GM19025 (cell line): ENCODE data around the gene EYA4.

Source experiments
- ATAC-seq: cut with Tn5 transposase; IDR thresholded peaks from one replicate; pipeline ENCODE4 v1.9.1; 2021; ENCODE audit warnings: mild to moderate bottlenecking, low read depth, moderate library complexity; ENCODE audit not compliant: unreplicated experiment

Gene EYA4

DNA sequence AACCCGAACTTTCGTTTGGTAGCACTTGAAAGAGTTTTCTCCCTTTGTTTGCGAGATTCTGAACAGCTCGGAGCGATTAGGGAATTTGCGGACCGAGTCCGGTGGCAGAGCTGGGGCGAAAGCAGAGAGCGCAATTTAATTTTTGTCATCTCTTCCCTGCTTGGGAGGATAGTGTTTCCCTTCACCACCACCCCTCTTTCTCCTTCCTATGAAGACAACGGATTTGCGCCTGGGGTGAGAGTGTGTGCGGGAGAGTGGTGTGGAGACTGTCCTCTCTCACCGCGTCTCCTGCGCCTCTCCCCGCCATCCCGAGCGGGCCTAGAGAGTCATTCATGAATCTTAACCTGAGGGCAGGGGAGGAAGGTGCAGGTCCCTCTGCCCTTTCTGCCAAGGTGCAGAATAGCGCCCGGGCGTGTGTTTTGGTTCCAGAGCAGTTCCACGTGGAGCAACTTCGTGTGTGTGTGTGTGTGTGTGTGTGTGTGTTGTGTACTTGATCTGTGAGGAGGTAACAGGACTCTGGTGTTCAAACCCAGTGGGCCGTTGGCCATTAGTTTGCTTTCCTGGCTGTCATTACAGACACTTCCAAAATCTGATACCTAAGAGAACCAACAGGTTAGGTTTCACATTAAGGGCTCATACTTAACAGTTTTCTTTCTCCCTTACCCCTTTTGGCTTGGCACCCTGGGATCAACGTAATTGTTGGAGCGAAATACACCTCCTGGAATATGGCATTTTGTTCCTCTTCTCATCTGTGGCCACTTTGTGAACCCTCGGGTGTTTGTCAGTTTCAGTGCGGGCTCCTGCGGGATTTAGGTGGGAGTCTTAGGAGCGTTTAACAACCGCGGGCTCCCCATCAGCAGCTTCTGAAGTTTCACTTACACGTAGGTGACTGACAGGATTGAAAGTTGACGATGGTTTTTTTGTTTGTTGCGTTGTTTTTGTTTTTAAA lies 1.8 kb downstream of the EYA4 start:
- ATAC-seq: no peak

- no peak for ATAC-seq
Measured at GRCh38 chr6:133243723-133244305, 2.7 kb downstream of the EYA4 start.

GRCh38 chr6:133244519-133244918 lies 3.4 kb downstream of the EYA4 start:
- no peak for ATAC-seq

DNA sequence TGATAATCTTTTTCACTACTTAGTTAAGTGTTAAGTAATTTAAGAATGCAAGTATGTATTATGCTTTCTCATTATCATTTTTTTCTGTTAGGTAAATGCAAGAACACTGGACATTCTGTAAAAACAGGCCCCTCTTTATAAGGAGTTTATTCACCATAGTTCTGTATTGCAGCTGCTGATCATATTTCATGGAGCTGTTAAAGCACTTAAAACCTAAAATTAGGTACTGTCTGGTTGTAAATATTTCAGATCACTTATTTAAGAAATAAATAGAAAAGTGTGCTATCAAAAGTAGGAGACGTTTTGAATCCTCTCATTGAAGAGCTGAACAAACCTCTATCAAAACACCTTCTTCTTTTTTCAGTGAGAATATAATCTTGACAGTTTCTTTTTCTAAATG lies 3.9 kb downstream of the EYA4 start:
- no peak for ATAC-seq

DNA sequence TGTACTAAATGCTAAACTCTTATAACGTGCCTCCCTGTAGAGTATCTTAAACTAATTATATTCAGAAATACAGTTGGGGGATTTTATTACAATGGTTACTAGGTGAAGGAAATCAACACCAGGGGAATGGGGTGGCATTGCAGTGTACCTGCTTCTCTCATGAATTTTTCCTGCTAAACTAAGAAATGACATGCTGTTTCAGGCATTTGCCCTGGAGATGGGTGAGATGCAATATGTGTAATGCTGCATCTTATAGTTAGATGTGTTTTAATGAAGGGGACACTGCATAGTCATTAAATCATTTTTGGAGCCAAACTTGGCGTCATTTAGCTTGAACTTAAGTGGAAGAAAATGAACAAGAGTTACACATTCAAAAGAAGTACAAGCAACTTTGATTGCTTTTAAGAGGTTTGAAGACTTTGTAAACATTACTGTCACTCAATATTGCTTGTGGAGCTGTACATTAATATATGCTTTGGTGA lies 4.3 kb downstream of the EYA4 start:
- no peak for ATAC-seq

DNA sequence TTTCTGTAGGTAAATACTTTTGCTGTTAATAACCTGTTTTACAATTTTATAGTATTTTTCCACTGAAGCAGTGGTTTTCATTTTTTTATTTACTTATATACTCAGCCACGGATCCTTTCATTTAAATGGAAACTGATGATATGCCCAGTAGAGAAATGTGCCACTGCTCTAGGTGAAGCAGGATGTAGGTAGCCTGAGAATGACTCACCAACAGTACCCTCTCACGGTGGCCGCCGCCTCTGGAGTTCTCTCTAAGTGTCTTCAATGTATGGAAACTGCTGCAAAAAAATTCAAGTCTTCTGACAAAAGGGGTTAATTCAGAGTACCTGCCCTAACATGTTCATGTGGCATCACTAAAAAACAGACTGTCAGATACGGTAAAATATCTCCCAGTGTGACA lies 6.4 kb downstream of the EYA4 start:
- no peak for ATAC-seq

DNA sequence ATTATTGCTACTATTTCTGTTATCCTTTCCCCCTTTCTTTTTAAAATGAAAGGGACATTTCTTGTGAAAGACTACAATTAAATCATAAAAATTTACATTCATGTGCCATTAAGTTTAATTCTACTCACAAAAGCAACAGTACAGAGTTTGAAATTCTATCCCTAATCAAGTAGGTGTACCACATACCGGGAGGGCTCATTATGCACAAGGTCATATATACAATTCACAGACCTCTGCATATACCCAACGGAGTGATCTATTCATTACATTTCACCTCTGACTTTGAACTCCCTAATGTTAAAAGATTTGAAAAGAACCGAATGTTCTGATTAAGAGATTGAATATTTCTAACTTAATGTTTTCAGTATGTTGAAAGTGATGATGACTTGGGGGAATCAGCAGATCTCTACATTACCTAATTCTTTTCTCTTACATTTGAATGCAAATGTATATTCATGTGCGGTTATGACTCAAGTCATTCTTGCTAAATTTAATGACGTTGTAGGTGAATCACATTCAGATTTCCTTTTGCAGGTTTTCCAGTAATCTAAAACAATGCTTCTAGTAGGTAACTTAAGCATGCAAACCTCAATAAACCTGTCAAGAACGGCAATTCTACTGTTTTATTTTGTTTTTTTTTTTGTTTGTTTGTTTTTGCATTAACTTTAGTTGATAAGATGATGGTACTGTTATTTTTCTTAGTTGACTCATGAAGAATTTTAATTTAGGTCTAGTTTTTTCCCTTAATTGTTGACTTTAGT lies 7.3 kb downstream of the EYA4 start:
- no peak for ATAC-seq

GRCh38 chr6:133251688-133252087 lies 10.5 kb downstream of the EYA4 start:
- ATAC-seq: no peak

GRCh38 chr6:133254552-133255228 lies 13.5 kb downstream of the EYA4 start:
- ATAC-seq: no peak

GRCh38 chr6:133257545-133258105 lies 16.5 kb downstream of the EYA4 start:
- no peak for ATAC-seq

GRCh38 chr6:133259561-133259960 lies 18.4 kb downstream of the EYA4 start:
- no peak for ATAC-seq

DNA sequence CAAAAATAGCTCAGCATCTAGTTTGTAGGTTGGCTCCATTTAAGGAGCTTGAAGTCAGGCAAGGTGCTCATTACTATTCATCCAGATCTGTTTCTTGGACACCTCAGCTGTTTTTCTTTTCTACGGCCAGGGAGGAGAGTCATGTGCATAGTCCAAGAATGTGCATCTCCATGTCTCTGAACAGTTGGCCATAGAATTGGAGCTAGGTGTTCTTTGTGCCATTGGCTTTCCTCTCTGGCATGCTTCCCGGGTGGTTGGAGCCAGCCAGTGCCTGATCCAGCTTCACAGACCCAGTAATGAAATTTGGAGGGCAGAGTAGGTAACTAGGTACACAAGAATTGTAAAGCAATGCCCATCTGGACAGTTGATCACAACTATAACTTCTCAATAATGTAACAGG lies 21.6 kb downstream of the EYA4 start:
- ATAC-seq: no peak

- ATAC-seq: no peak
Measured at GRCh38 chr6:133265066-133265465, 23.9 kb downstream of the EYA4 start.

DNA sequence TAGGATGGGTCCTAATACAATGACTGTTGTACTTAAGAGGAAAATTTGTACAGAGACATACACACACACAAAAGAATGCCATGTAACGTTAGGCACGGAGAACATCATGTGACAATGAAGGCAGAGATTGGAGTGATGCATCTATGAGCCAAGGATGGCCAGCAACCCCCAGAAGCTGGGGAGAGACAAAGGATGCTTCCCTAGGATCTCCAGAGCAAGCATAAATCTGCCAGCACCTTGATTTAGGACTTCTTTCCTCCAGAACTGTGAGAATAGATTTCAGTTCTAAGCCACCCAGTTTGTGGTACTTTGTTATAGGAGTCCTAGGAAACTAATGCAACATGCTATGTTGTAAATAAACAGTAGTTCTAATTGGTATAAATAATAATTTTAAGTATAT lies 25.0 kb downstream of the EYA4 start:
- ATAC-seq: no peak

- no peak for ATAC-seq
Measured at GRCh38 chr6:133268621-133269020, 27.5 kb downstream of the EYA4 start.

GRCh38 chr6:133274813-133275212 lies 33.7 kb downstream of the EYA4 start:
- ATAC-seq: no peak

DNA sequence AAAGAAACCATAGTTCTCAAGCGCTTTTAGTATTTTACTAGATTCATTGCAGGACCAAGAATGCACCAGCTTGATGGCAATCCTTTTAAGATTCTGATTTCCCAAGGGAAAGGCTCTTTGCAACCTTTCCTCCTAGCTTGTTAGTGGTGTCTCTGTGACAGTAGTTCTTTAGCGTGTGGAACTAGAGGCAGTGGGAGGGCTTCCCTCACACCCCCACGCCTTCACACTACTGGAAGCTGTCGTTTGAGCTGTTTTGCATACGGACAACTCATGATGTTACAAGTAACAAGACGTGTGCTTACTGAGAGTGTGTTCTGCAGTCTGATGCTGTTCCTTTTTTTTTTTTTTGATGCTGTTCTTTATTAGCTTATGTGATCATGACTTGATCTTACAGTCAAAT lies 34.1 kb downstream of the EYA4 start:
- no peak for ATAC-seq

GRCh38 chr6:133277228-133277899 lies 36.2 kb downstream of the EYA4 start:
- ATAC-seq: no peak

DNA sequence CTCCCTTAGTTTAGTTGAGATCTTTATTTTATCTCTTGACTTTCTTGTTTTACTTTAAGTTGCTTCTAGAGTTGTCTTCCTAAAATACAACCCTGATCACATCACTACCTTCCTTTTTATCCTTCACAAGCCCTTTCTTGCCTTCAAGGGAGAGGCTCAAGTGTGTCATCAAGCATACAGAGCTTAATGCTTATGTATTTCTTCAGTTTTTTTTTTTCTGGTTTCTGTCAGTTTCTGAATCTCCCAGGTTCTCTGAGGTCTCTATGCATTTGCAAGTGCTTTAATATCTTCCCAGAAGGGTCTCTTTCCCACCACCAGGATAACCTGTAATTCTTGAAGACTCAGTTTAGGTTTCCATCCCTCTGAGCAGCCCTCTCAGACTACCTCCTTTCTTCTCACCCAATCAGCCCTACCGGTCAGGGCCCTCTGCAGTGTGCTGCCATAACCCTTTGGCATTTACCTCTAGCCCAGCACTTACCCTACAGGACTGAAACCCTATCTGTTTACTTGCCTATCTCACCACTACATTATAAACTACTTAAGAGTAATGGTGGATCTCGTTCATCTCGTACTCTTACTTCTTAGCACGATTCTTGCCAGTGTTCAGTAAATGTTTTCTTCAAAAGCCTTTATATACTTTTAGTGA lies 36.9 kb downstream of the EYA4 start:
- no peak for ATAC-seq
